GM12872 (cell line): ENCODE results near the gene ZNF683.

Source experiments
- CTCF ChIP-seq: IDR thresholded peaks from 3 replicates; pipeline ENCODE4 v1.5.1; 2011; ENCODE audit warnings: low read depth, mild to moderate bottlenecking, low read length, moderate library complexity; ENCODE audit not compliant: insufficient read depth

Gene ZNF683

GRCh38 chr1:26337625-26338024 is 34.9 kb downstream of the ZNF683 start:
- TF ChIP-seq CTCF, result no peak

GRCh38 chr1:26337206-26337535 is 35.4 kb downstream of the ZNF683 start:
- no peak for TF ChIP-seq CTCF

GRCh38 chr1:26336477-26337205 is 35.9 kb downstream of the ZNF683 start:
- TF ChIP-seq CTCF, result no peak

GRCh38 chr1:26335774-26336476 is 36.6 kb downstream of the ZNF683 start:
- TF ChIP-seq CTCF, result no peak

- TF ChIP-seq CTCF, result no peak
Observed at GRCh38 chr1:26330276-26330675, 42.3 kb downstream of the ZNF683 start.

GRCh38 chr1:26328597-26328996 is 44.0 kb downstream of the ZNF683 start:
- no peak for TF ChIP-seq CTCF

- TF ChIP-seq CTCF, result no peak
Observed at GRCh38 chr1:26327956-26328362, 44.6 kb downstream of the ZNF683 start.
